GM21367 (cell line): ENCODE measurements around the gene ANKLE1.
A peak's percentile ranks its signal among the peaks of the same experiment; 100 is the strongest.
"Not testable (repeated sequence)": the region's sequence is repeated elsewhere in the genome, so short reads cannot be mapped to it uniquely, and the experiment has no call there.

ENCODE experiments used
- ATAC-seq: cut with Tn5 transposase; IDR thresholded peaks from one replicate; pipeline ENCODE4 v1.9.1; 2021; ENCODE audit not compliant: unreplicated experiment

ANKLE1 gene

DNA sequence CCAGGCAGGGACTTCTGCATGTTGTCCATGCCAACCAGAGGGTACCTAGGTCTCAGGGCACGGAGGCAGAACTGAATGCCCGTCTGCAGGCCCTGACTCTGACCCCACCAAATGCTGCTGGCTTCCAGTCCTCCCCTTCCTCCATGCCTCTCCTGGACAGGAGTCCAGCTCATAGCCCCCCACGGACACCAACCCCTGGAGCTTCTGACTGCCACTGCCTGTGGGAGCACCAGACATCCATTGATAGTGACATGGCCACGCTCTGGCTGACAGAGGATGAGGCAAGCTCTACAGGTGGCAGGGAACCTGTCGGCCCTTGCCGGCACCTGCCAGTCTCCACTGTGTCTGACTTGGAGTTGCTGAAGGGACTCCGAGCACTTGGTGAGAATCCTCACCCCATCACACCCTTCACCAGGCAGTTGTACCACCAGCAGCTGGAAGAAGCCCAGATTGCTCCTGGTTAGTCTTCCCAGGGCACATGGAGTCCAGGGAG, 1.8 kb downstream of the ANKLE1 start:
- no peak for ATAC-seq

GRCh38 chr19:17285415-17286135, 3.9 kb downstream of the ANKLE1 start:
- ATAC-seq = no peak

GRCh38 chr19:17286263-17286662, 4.6 kb downstream of the ANKLE1 start:
- no peak for ATAC-seq

DNA sequence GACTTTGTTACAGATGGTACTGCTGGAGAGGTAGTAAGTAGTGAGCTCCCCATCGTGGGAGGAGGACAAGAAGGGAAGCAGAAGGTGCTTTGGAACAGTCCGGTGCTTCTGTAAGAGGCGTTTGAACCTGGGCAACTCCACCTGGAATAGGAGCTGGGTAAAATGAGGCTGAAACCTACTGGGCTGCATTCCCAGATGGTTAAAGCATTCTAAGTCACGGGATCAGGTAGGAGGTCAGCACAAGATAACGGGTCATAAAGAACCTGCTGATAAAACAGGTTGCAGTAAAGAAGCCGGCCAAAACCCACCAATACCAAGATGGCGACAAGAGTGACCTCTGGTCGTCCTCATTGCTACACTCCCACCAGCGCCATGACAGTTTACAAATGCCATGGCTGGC, 5.1 kb downstream of the ANKLE1 start:
- ATAC-seq = no peak

DNA sequence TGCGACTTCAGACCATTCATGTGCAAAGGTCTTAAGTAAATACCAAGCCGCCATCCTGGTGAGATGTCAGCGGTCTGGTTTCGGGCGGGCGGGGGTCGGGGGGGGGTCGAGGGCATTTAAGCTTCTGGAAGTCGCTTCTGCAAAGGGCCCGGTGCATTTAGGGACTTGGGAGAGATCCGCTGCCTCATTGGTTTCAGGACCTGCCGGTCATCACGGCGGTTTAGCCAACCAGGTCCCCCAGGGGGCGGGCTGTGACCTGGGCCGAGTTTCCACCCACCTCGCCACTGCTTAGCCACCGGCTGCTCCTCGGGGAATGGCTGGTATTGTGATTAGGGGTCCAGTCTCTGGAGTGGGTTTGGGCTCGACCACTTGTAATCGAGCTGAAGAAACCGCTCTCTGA, 7.8 kb downstream of the ANKLE1 start:
- no peak for ATAC-seq

DNA sequence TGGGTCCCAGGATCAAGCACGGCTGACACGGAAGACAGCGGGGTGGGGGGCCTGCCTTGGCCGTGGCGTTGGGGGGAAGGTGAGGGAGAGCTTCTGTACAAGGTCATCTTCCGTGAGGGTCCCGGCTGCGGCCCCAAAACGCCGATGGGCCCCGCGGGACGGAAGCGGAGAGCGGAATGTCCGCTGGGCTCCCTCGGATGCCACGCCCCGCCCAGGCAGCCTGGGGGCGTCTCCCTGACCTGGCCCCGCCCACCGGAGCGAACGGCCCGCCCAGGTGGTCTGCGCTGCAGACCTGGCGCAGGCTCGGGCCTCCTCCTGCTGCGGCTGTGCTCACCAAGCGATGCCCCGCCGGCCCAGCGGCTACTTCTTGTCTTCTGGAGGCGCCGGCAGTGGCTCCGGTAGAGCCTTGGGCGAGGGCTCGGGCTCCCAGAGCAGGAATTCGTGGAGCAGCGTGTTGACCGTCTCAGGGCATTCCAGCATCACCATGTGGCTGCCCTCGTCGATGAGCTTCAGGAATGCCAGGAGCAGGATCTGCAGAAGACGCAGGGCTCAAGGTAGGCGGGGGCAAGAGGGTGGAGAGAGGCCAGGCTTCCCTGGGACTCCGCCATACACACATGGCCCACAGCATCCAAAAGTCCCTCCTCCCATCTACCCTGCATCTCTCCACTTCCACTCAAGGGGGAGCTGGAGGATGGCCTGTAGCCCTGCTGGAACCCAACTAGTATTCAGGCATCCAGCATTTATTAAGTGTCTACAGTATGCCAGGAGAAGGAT, 10.8 kb downstream of the ANKLE1 start:
- ATAC-seq = peak; percentile 60

DNA sequence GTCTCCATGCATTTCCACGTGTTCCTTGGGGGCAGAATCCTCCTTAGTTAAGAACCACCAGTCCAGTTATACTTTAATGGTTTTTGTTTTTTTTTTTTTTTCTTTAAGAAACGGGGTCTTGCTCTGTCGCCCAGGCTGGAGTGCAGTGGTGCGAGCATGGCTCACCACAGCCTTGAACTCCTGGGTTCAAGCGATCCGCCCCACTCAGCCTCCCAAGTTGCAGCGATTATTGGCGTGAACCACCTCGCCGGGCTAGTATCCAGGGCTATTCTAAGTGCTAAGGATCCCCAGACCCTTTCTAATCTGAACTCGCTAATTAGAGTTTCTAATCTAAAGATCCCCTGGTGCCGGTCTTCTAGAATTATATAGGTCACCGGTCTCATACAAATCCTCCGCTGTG, 11.9 kb downstream of the ANKLE1 start:
- ATAC-seq = no peak

DNA sequence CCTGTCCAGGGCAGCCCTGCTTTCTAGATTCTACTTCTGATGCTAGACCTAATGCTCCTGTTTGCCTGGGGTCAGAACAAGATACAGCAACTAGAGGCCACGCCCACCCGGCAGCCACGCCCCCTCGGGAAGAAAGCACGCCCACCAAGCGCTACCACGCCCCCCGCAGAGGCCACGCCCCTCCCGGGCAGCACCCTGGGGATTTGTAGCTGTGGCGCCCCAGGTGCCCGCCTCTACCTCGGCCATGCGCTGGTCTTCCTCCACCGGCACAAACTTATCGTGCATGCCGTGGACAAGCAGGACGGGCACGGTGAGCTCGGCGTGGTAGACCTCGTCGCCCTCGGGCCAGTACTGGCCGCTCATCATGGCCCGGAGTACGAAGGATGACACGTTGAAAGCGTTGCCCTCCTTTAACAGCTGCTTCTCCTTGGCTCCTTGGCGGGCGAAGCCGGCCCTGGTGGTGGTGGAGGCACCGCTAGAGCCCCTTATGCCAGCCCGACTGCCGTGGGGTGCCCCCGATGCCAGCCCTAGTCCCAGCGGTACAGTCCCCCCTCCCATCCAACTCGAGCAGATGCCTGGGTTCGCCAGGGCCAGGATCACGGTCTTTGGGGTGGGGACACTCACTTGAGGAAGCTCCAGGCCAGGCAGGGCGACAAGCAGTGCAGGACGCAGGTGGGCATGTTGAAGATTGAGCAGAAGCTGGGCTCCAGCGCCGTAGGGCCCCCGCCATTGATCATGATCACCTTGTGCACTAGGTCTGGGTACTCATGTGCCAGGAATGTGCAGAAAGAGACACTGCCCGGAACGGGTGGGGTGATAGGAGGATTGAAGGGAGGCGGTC, 12.6 kb downstream of the ANKLE1 start:
- ATAC-seq = no peak

GRCh38 chr19:17295551-17295950, 13.8 kb downstream of the ANKLE1 start:
- ATAC-seq = not testable (repeated sequence)

- no peak for ATAC-seq
Observed at GRCh38 chr19:17296273-17296672, 14.6 kb downstream of the ANKLE1 start.

GRCh38 chr19:17296976-17297375, 15.3 kb downstream of the ANKLE1 start:
- no peak for ATAC-seq

DNA sequence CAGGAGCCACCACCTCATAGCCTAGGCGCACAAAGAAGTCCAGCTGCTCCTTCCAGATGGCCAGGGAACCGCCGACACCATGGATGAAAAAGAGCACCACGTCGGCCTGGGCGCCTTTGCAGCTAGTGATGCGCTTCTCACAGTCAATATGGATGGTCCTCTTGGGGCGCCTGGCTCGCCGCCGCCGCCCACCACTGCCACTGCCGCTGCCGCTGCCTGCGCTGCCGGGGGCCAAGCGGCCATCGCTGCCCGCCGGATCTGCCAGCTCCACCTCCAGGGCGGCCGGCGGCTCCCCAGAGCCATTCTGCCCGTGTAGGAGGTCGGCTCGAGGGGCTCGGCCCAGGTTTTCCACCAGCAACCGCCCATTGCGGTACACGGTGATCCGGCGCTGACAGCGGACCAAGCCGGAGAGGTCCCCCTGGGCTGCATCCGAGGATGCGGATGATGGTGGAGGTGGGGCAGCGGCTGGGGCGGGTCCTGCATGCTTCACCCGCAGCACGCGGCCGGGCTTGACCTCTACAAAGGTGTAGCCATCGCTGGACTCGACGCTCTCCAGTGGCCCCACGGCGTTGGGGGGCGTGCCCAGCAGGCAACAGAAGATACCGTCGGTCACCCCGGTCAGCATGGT, 19.4 kb downstream of the ANKLE1 start:
- ATAC-seq = no peak

GRCh38 chr19:17302391-17303166, 20.9 kb downstream of the ANKLE1 start:
- no peak for ATAC-seq

DNA sequence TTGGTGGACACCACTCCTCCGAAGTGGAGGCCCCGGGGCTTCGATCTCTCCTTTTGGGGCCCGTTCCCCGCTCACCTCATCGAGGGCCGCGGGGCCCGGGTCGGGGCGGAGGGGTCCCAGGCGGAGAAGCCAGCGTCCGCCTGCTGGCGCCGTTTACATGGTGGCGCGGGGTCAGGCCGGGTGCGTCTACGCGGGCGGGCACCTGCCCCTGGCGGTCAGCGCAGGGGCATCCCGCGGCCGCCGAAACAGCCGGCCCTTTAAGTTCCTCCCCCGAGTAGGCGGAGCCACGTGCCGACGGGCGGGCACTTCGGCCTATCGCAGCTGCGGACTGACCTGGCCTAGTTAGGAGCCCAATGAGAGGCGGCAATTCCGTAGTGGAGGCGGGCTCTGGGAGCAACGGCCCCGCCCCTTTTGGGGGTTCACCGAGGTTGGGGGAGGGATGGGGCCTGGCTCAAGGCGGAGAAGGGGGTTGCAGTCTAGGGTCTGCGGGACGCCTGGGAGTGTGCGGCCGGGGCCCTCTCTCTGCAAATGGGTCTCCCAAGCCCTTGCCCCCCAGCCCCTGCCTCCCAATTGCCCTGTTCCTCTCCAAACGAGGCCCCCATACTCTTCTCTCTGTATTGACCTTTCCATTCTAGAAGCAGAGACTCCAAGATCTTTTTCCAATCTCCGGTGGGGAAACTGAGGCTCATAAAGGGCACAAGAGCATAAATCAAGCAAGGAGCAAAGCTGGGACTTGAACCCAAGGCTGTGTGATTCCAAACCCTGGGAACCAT, 21.7 kb downstream of the ANKLE1 start, which contains the start of gene ABHD8:
ABHD8 (minus strand) TSS at position 259 of the 773 bp plus-strand sequence. CDS start 1,809 bp downstream, outside the sequence.
- peak; percentile 46 for ATAC-seq

DNA sequence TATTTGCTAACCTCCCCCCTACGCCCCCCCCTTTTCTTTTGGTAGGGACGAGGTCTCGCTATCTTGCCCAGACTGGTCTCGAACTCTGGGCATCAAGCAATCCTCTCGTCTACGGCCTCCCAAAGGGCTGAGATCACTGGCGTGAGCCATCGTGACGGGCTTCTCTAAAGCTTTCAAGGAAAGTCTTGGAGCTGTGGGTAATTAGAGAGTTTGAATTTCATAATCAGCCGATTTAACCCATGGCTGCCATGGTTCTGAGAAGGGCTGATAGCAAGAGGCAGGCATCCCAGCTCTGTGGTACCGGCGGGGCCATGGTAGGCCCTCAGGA, 22.2 kb downstream of the ANKLE1 start:
- no peak for ATAC-seq

- ATAC-seq = no peak
Observed at GRCh38 chr19:17304386-17305215, 22.9 kb downstream of the ANKLE1 start.

DNA sequence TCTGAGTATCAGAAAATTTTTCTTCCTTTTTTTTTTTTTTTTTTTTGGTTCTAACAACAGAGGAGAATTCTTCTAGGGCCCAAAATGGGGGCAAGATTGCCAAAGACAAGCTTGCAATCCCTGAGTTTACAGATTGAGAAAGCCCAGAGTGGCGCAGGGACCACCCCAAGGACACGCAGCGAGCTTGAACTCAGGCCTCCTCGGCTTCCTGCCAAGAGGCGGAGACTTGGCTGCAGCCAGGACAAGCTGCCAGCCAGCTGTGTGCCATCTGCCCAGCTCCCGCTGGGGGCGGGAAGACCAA, 23.5 kb downstream of the ANKLE1 start:
- ATAC-seq = no peak

DNA sequence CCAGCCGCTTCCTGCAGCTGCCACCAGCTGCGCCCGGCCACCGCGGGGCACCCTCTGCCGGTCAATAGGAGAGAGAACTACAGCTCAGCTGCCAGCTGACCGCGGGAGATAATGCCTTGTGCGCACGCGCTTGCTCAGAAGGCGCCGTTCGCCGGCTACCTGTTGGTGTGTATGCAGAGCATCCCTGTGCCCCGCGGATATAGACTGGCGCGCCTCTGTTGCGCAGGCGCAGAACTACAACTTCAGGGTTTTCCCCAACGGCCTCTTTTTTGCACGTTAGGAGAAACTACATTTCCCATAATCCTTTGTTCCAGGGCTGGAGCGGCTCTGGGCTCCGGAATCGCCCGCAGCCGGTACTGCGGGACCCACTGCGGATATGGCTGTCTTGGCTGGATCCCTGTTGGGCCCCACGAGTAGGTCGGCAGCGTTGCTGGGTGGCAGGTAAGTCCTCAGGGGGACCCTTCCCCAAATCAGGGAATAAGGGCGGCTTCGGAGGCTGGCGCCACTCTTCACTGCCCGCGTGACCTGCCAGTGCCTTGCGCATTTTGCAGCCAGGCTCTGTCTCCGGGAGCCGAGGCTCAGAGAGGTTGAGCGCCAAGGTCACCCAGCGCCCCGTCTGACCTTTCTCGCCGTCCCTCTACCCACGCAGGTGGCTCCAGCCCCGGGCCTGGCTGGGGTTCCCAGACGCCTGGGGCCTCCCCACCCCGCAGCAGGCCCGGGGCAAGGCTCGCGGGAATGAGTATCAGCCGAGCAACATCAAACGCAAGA, 24.0 kb downstream of the ANKLE1 start, which contains the start of gene MRPL34:
MRPL34 (plus strand) TSS at position 356 of the 768 bp plus-strand sequence; CDS start at position 377, 21 bp downstream.
- peak; percentile 51 for ATAC-seq
